Keratinocyte (primary cell): ENCODE measurements around the gene KRT84. TPM values are rescaled to one million over a fixed set of nuclear protein-coding genes. Genes with fewer than 3 reads are reported as not detected.

Experiments
- DNase-seq: peaks from one replicate; pipeline ENCODE4 v3.0.0-alpha.2; 2011; ENCODE audit warnings: low read depth, missing footprints, low spot score
- FAIRE-seq: peaks from 2 replicates; lab custom pipeline; 2011; peaks lifted over from hg19 to GRCh38; lab: Jason Lieb, UNC
- H2AFZ ChIP-seq: 2 replicates; pipeline ENCODE4 v1.6.0; 2012; ENCODE audit warnings: low read length, control low read depth, inconsistent platforms; ENCODE audit not compliant: control insufficient read depth
- H3K27ac ChIP-seq: 2 replicates; pipeline ENCODE4 v1.5.1; 2011; ENCODE audit warnings: low read length; ENCODE audit not compliant: control insufficient read depth, insufficient read depth
- H3K27me3 ChIP-seq: 3 replicates; pipeline ENCODE4 v1.6.0; 2011; ENCODE audit warnings: low read length; ENCODE audit not compliant: control insufficient read depth, insufficient read depth; ENCODE audit errors: extremely low read depth
- H3K36me3 ChIP-seq, 2 experiments: 2 replicates in 1 of 2; 3 replicates in 1 of 2; pipeline ENCODE4 v1.5.1; 2011; ENCODE audit warnings: low read length in 2 of 2, mild to moderate bottlenecking in 1 of 2; ENCODE audit not compliant: control insufficient read depth in 2 of 2, insufficient read depth in 2 of 2; ENCODE audit errors: extremely low read depth in 1 of 2
- H3K4me1 ChIP-seq: 3 replicates; pipeline ENCODE4 v1.5.1; 2011; ENCODE audit warnings: low read length; ENCODE audit not compliant: control insufficient read depth, insufficient read depth; ENCODE audit errors: extremely low read depth
- H3K4me2 ChIP-seq: 3 replicates; pipeline ENCODE4 v1.6.0; 2011; ENCODE audit warnings: low read depth, low read length; ENCODE audit not compliant: control insufficient read depth, insufficient read depth; ENCODE audit errors: extremely low read depth
- H3K4me3 ChIP-seq, 3 experiments: fragments of 200-600 bp in 1 of 3; sonication (generic) in 1 of 3; 2 replicates in 2 of 3; 3 replicates in 1 of 3; pipeline ENCODE4 v1.5.1; 2011 to 2016; ENCODE audit warnings: low read length in 3 of 3, mild to moderate bottlenecking in 3 of 3, control low read depth in 2 of 3, inconsistent platforms in 1 of 3, low read depth in 1 of 3, mixed read lengths in 1 of 3, mixed run types in 1 of 3, moderate library complexity in 1 of 3; ENCODE audit not compliant: control insufficient read depth in 2 of 3, insufficient read depth in 2 of 3; ENCODE audit errors: extremely low read depth in 1 of 3
- H3K79me2 ChIP-seq: 2 replicates; pipeline ENCODE4 v1.6.0; 2012; ENCODE audit warnings: low read length; ENCODE audit not compliant: control insufficient read depth, insufficient read depth
- H3K9ac ChIP-seq: 3 replicates; pipeline ENCODE4 v1.6.0; 2011; ENCODE audit warnings: low read length; ENCODE audit not compliant: control insufficient read depth, insufficient read depth; ENCODE audit errors: extremely low read depth
- H3K9me1 ChIP-seq: 3 replicates; pipeline ENCODE4 v1.6.0; 2011; ENCODE audit warnings: low read length; ENCODE audit not compliant: control insufficient read depth, insufficient read depth; ENCODE audit errors: extremely low read depth
- H3K9me3 ChIP-seq: 2 replicates; pipeline ENCODE4 v1.5.1; 2012; ENCODE audit warnings: low read depth, low read length; ENCODE audit not compliant: control insufficient read depth
- H4K20me1 ChIP-seq: 3 replicates; pipeline ENCODE4 v1.6.0; 2011; ENCODE audit warnings: low read length; ENCODE audit not compliant: control insufficient read depth, insufficient read depth; ENCODE audit errors: extremely low read depth
- EZH2 ChIP-seq: IDR thresholded peaks from one replicate; pipeline ENCODE4 v1.6.1; 2012; ENCODE audit warnings: inconsistent platforms, mild to moderate bottlenecking, low read length, moderate library complexity
- dilution Hi-C: fragments of 300-500 bp; cut with MboI; formaldehyde crosslinking; loops from one replicate; pipeline ENCODE4 v1.7.0; 2020; ENCODE audit warnings: low sequenced_read_pairs; ENCODE audit not compliant: extremely low pct_ligation_motif_present
- polyA plus RNA-seq, 5 experiments: library from polyadenylated mRNA; depleted of rRNA in 3 of 5; stranded (reverse) in 3 of 5; stranded (forward) in 1 of 5; unstranded in 1 of 5; fragments of >200 nt; gene quantifications; 1 replicate in 1 of 5; 2 replicates in 3 of 5; 3 replicates in 1 of 5; pipeline versions ENCODE4 v1.2.1 to v1.2.3, GENCODE V29; 2011 to 2012; ENCODE audit warnings: missing spikeins in 2 of 5, low read depth in 1 of 5, low replicate concordance in 1 of 5
- TF ChIP-seq, protein P1 (sequence below), 3 experiments: IDR thresholded peaks in 1 of 3; conservative IDR thresholded peaks in 1 of 3; optimal IDR thresholded peaks in 1 of 3; 2 replicates in 2 of 3; 3 replicates in 1 of 3; pipeline versions ENCODE3 to v1.5.1; 2011; ENCODE audit warnings: low read length in 3 of 3, mild to moderate bottlenecking in 3 of 3, moderate library complexity in 2 of 3, control low read depth in 1 of 3, inconsistent platforms in 1 of 3; ENCODE audit not compliant: insufficient read depth in 2 of 3; ENCODE audit errors: extremely low read depth in 1 of 3

The KRT84 gene
- polyA plus RNA-seq, 1 donor (not counting 4 experiments of a cell fraction or from before 2014, with no cell fraction given): 0.10 TPM

DNA sequence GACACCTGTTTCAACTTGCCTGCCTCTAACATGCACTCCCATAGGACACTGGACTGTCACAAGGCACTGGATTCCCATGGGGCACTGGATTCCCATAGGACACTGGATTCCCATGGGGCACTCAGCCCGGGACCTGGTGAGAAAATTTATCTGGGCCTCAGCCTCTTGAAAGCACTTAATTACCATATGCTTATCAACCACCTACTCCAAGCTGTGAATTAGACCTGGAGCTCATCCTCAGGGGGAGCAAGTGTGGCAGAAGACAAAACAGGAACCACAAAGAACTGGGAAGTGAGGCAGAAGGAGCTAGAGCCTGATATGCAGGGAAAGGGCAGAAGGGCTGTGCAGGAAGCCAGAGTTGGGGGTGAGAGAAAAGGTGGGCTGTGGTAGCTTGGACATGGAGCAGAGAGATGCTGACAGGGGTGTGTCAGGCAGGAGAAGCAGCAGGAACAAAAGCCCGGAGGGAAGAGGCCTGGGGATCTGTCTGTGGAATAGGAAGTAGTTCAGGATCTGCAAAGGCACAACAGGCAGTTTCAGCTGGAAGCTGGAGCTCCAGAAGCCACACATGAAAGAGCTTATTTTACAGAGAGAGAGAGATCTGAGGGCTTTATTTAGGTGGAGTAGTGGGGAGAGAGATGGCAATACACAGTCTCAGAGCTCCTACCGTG lies 17.6 kb upstream of the KRT84 start:
- H3K27me3 ChIP-seq: no peaks in the 10 kb centered on the region
- H3K27ac ChIP-seq: no peak overlapping the region
- DNase-seq: no peak
- H4K20me1 ChIP-seq: no peaks in the 10 kb centered on the region
- H3K4me3 ChIP-seq: no peak overlapping the region
- H3K36me3 ChIP-seq: no peaks in the 10 kb centered on the region
- H3K9me1 ChIP-seq: no peaks in the 10 kb centered on the region
- no peaks in the 10 kb centered on the region for H3K79me2 ChIP-seq
- TF ChIP-seq EZH2: no peak
- TF ChIP-seq, protein P1, sequence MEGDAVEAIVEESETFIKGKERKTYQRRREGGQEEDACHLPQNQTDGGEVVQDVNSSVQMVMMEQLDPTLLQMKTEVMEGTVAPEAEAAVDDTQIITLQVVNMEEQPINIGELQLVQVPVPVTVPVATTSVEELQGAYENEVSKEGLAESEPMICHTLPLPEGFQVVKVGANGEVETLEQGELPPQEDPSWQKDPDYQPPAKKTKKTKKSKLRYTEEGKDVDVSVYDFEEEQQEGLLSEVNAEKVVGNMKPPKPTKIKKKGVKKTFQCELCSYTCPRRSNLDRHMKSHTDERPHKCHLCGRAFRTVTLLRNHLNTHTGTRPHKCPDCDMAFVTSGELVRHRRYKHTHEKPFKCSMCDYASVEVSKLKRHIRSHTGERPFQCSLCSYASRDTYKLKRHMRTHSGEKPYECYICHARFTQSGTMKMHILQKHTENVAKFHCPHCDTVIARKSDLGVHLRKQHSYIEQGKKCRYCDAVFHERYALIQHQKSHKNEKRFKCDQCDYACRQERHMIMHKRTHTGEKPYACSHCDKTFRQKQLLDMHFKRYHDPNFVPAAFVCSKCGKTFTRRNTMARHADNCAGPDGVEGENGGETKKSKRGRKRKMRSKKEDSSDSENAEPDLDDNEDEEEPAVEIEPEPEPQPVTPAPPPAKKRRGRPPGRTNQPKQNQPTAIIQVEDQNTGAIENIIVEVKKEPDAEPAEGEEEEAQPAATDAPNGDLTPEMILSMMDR (optimal IDR thresholded peaks at IDR 0.05 in 1 of 3, IDR thresholded peaks at IDR 0.05 in 1 of 3, conservative IDR thresholded peaks at IDR 0.05 in 1 of 3; ENCODE audit: extremely low read depth in 1 of 3, insufficient read depth in 2 of 3, low read length in 3 of 3): no peak
- no peaks in the 10 kb centered on the region for H3K4me1 ChIP-seq
- H3K9ac ChIP-seq: no peak overlapping the region
- no peak for FAIRE-seq
- H3K4me2 ChIP-seq: no peak overlapping the region
- H3K9me3 ChIP-seq: no peaks in the 10 kb centered on the region
- H2AFZ ChIP-seq: no peak overlapping the region
- dilution Hi-C loops: no loop called here

DNA sequence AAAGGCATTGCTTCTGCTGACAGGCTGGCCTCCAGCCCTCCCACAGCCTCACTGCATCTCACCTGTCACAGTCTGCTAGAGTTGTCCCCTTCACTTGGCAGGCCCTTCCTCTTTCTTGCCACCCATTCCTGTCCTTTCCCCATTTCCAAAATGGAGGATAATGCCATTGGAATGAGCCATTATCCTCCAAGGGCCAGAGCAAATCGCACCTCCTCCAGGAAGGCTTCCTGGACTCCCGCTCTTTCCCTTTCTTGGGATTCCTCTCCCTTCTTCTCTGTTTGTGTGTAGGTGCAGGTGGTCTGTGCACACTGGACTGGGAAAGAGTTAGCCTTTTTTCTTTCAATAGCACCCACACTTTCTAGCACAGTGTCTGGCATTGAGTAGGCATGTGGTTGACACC lies 16.9 kb upstream of the KRT84 start:
- Histone ChIP-seq H2AFZ (no peak overlapping the region), H3K9me3 (no peaks in the 10 kb centered on the region), H3K4me3 (no peak overlapping the region), H3K9ac (no peak overlapping the region), H3K36me3 (no peaks in the 10 kb centered on the region), H3K4me2 (no peak overlapping the region), H3K9me1 (no peaks in the 10 kb centered on the region), H3K4me1 (no peaks in the 10 kb centered on the region), H3K27me3 (no peaks in the 10 kb centered on the region), H3K79me2 (no peaks in the 10 kb centered on the region), H3K27ac (no peak overlapping the region), H4K20me1 (no peaks in the 10 kb centered on the region)
- FAIRE-seq (no peak), DNase-seq (no peak)
- dilution Hi-C loops: no loop called here
- TF ChIP-seq, protein P1 (optimal IDR thresholded peaks at IDR 0.05 in 1 of 3, IDR thresholded peaks at IDR 0.05 in 1 of 3, conservative IDR thresholded peaks at IDR 0.05 in 1 of 3; ENCODE audit: extremely low read depth in 1 of 3, insufficient read depth in 2 of 3, low read length in 3 of 3): no peak
